Tibial nerve (tissue), 3 donors: Measurements from ENCODE around the gene LTV1.

Source experiments
- CTCF ChIP-seq, 5 experiments: fragments of 200-600 bp in 3 of 5; fragments of 450-650 bp in 2 of 5; sonication (generic) in 3 of 5; IDR thresholded peaks; one replicate each; pipeline ENCODE4 v1.5.1; 2016 to 2019; ENCODE audit warnings: antibody characterized with exemption in 5 of 5, mild to moderate bottlenecking in 3 of 5, moderate library complexity in 2 of 5
- POLR2A ChIP-seq, 2 donors: fragments of 450-650 bp; IDR thresholded peaks; one replicate each; pipeline ENCODE4 v1.6.1; 2017; ENCODE audit warnings: antibody characterized with exemption in 2 of 2, mild to moderate bottlenecking in 2 of 2, moderate library complexity in 2 of 2

DNA sequence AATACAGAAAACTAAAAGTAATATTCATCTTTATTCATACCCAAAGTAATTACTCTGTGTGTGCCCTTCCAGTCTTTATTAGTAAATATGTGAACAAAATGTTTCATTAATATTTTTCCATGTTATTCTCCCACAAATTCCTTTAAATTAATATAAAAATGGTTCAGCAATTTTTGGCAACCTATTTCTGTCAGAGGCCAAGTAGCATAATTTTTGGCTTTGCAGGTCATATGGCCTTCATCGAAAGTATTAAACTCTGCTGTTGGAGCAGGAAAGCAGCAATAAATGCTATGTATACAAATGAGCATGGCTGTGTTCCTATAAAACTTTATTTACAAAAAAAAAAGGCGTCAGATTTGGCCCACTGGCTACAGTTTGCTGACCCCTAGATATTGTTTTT lies 37.3 kb downstream of the LTV1 start:
- no peak for TF ChIP-seq CTCF (IDR thresholded peaks at IDR 0.05)
- no peak for TF ChIP-seq POLR2A (IDR thresholded peaks at IDR 0.05)
